Colonic mucosa (tissue), 4 donors: ENCODE data around the gene PACSIN1. TPM values are rescaled to one million over a fixed set of nuclear protein-coding genes. Genes with fewer than 3 reads are reported as not detected.

ENCODE experiments used
- DNase-seq: peaks from one replicate; pipeline ENCODE4 v3.0.0-alpha.2; 2020
- H3K27ac ChIP-seq: fragments of 200-600 bp; one replicate; pipeline ENCODE4 v1.8.0; 2021
- H3K27me3 ChIP-seq: fragments of 200-600 bp; one replicate; pipeline ENCODE4 v1.8.0; 2021
- H3K36me3 ChIP-seq: fragments of 200-600 bp; one replicate; pipeline ENCODE4 v1.8.0; 2021
- H3K4me1 ChIP-seq: fragments of 200-600 bp; one replicate; pipeline ENCODE4 v1.8.0; 2021; ENCODE audit warnings: mild to moderate bottlenecking
- H3K4me3 ChIP-seq: fragments of 200-600 bp; one replicate; pipeline ENCODE4 v1.8.0; 2021
- H3K9ac ChIP-seq, 2 donors: one replicate each; pipeline ENCODE4 v1.7.0; 2013; ENCODE audit warnings: control low read depth in 2 of 2, low read depth in 2 of 2, low read length in 2 of 2
- H3K9me3 ChIP-seq: fragments of 200-600 bp; one replicate; pipeline ENCODE4 v1.8.0; 2021
- CTCF ChIP-seq: fragments of 200-600 bp; IDR thresholded peaks from one replicate; pipeline ENCODE4 v1.8.0; 2022; ENCODE audit warnings: antibody characterized with exemption, mild to moderate bottlenecking
- intact Hi-C: fragments of 100-400 bp; cut with DNase I; formaldehyde crosslinking; loops from one replicate; pipeline ENCODE4 v1.14.1; 2022
- total RNA-seq, 2 donors: library from RNA; stranded (reverse); fragmentation: NEBNext Ultra II Directional in 1 of 2; extraction: Animal tissue kit (Norgen Biotek cat#: 25700) in 1 of 2; gene quantifications; one replicate each; pipeline ENCODE4 v1.2.1, GENCODE V29; 2021
- donor health status: healthy.
- donor health status: DM: no; HTN: no; CAD: no.
- donor health status: DM: no; HTN: no; CAD: no.

Gene PACSIN1
- total RNA-seq, 2 donors from 2014 or later, result 0.05 to 0.37 TPM

GRCh38 chr6:34527751-34528670 lies 62.1 kb downstream of the PACSIN1 start:
- Histone ChIP-seq H3K27ac (no peak overlapping the region), H3K4me3 (no peak overlapping the region), H3K9me3 (no peaks in the 10 kb centered on the region), H3K9ac (no peak overlapping the region), H3K4me1 (no peaks in the 10 kb centered on the region), H3K36me3 (no peaks in the 10 kb centered on the region), H3K27me3 (no peaks in the 10 kb centered on the region)
- DNase-seq, result no peak
- no peak for TF ChIP-seq CTCF
- intact Hi-C loops, result loop anchor here (2.0 to 5.0 kb wide), 2 partner anchors 66 to 81 kb away; no protein-coding TSS in a partner anchor

- Histone ChIP-seq H3K4me3 (no peak overlapping the region), H3K27me3 (no peaks in the 10 kb centered on the region), H3K9ac (no peak overlapping the region), H3K4me1 (no peaks in the 10 kb centered on the region), H3K36me3 (no peaks in the 10 kb centered on the region), H3K27ac (no peak overlapping the region), H3K9me3 (no peaks in the 10 kb centered on the region)
- intact Hi-C loops, result loop anchor here (2.0 to 5.0 kb wide), 2 partner anchors 67 to 80 kb away; no protein-coding TSS in a partner anchor
- DNase-seq, result no peak
- no peak for TF ChIP-seq CTCF
Observed at GRCh38 chr6:34528996-34529664, 63.3 kb downstream of the PACSIN1 start.

GRCh38 chr6:34529665-34530327 lies 63.9 kb downstream of the PACSIN1 start:
- Histone ChIP-seq H3K27ac (no peak overlapping the region), H3K27me3 (no peaks in the 10 kb centered on the region), H3K9ac (no peak overlapping the region), H3K9me3 (no peaks in the 10 kb centered on the region), H3K4me1 (no peaks in the 10 kb centered on the region), H3K4me3 (no peak overlapping the region), H3K36me3 (no peaks in the 10 kb centered on the region)
- no peak for TF ChIP-seq CTCF
- intact Hi-C loops, result loop anchor here (2.0 to 5.0 kb wide), 2 partner anchors 67 to 79 kb away; no protein-coding TSS in a partner anchor
- peak; percentile 57 for DNase-seq

GRCh38 chr6:34530753-34531365 lies 65.0 kb downstream of the PACSIN1 start:
- H3K36me3 ChIP-seq, result no peaks in the 10 kb centered on the region
- intact Hi-C loops, result no loop called here
- H3K4me1 ChIP-seq, result peaks cover 5% of the 10 kb centered on the region
- no peak overlapping the region for H3K9ac ChIP-seq
- no peaks in the 10 kb centered on the region for H3K27me3 ChIP-seq
- H3K9me3 ChIP-seq, result no peaks in the 10 kb centered on the region
- no peak overlapping the region for H3K27ac ChIP-seq
- no peak for DNase-seq
- H3K4me3 ChIP-seq, result no peak overlapping the region
- no peak for TF ChIP-seq CTCF
